GM18870 (cell line): ENCODE measurements around the gene C12orf60.
A peak's percentile ranks its signal among the peaks of the same experiment; 100 is the strongest.

Experiments
- ATAC-seq: cut with Tn5 transposase; IDR thresholded peaks from one replicate; pipeline ENCODE4 v1.9.1; 2021; ENCODE audit warnings: moderate library complexity; ENCODE audit not compliant: unreplicated experiment

Gene C12orf60

DNA sequence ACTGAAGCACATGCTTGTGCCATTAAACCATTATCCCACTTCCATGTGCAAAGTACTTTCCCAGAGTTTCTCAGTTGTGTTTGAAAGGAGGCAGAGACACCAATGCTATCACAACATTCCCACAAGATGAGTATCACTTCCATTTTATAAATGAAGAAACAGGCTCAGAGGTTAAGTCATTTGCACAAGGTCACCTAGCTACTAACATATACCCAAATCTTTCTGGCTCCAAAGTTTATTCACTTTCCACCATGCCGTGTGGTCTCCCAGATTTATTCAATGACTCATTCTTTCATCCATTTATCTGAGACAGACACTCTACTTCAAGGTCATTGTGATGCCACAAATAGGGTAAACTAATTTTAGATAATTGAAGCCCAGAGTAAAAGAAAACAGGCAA lies 30.5 kb downstream of the C12orf60 start:
- no peak for ATAC-seq

- no peak for ATAC-seq
These were observed 31.0 kb downstream of the C12orf60 start for GRCh38 chr12:14834509-14834908.

GRCh38 chr12:14836336-14837210 lies 33.1 kb downstream of the C12orf60 start:
- no peak for ATAC-seq

DNA sequence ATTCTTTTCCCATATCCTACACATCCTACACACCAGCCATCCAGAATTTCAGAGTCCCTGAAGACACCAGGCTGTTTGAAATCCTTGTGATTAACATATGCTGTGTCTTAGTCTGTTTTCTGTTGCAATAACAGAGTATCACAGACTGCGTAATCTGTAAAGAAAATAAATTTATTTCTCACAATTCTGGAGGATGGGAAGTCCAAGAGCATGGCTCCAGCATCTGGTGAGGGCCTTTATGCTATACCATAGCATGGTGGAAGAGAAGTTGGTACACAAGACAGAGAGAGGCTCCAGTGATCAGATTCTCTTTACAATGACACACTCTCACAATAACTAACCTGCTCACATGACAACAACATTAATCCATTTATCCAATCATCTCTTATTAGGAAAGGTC lies 35.8 kb downstream of the C12orf60 start:
- ATAC-seq, result no peak

DNA sequence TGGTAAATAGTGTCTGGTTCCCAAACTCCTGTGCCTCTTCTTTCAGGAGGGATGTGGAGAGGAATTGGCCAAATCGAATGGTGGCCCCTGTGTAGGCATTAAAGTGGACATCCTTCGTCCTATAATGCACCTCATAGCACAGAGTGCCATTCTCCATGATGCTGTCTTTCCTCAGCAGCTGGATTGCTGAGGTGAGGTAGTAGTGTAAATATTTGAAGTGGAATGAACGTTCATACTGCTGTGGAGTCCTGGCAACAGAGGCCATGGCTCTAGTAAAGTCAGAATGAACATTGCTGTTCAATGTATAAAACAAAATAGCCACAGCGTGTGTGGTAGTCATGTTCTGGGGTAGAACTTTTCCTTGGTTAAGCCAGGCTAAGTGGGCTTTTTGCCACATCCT lies 37.1 kb downstream of the C12orf60 start:
- no peak for ATAC-seq

DNA sequence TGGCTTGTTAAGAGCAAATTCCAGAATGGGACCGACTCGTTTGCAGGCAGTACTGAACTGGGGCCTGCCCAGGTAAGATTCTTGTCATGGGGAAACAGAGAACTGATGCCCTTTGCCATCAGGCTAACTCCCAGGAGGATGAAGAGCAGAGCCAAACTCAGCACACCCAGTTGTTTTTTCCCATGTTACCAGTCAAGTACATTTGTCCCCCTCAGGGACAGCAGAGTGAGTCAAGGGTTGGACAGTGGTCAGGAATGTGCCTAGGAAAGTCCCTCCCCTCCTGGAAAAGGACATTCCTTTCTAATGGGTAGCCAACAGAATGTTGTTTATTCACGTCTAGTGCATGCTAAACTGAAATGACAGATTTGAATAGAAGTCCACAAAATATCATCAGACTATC lies 38.3 kb downstream of the C12orf60 start:
- ATAC-seq, result no peak

- no peak for ATAC-seq
These were observed 38.8 kb downstream of the C12orf60 start for GRCh38 chr12:14842315-14842714.

GRCh38 chr12:14843425-14843887 lies 40.0 kb downstream of the C12orf60 start, which contains the start of gene ART4:
Gene ART4 (minus strand): TSS chr12:14843526. CDS start chr12:14843113, 413 bp downstream.
- ATAC-seq, result no peak

- no peak for ATAC-seq
These were observed 40.9 kb downstream of the C12orf60 start for GRCh38 chr12:14844401-14844800.

DNA sequence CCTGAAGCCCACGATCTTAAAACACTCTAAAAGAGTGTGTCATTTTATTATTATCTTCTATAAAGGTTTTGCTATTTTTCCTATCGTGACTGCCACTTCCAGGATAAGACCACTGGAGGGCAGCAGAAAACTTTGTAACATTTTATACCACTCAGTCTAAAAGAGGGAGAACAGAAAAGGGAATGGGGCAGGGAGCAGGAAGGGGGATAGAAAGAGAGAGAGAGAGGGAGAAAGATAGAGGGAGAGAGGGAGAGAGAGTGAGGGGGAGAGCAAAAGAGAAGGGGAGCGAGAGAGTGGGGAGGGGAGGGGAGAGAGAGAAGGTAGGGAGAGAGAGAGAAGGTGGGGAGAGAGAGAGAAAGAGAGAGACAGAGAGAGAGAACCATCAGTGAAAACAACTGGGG lies 41.9 kb downstream of the C12orf60 start:
- ATAC-seq, result no peak

- ATAC-seq, result no peak
These were observed 42.6 kb downstream of the C12orf60 start for GRCh38 chr12:14846042-14846587.

GRCh38 chr12:14846876-14847580 lies 43.6 kb downstream of the C12orf60 start:
- ATAC-seq, result no peak

DNA sequence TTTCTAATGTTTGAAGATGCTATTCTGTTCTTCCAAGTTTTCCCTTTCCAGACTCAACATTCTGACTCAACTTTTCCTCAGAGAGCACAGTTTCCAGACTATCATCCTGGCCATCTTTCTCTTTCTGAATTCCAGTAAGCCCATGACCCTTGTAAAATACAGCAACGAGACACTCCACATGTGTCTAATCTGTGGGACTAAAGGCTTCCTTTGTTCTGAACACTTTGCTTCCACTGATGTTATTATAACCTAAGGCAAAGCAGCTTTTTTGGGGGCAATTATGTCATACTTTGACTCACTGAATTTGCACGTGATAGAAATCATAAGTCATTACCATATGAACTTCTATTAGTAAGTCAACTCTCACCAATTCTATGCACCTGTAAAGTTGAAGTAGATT lies 46.2 kb downstream of the C12orf60 start:
- no peak for ATAC-seq

DNA sequence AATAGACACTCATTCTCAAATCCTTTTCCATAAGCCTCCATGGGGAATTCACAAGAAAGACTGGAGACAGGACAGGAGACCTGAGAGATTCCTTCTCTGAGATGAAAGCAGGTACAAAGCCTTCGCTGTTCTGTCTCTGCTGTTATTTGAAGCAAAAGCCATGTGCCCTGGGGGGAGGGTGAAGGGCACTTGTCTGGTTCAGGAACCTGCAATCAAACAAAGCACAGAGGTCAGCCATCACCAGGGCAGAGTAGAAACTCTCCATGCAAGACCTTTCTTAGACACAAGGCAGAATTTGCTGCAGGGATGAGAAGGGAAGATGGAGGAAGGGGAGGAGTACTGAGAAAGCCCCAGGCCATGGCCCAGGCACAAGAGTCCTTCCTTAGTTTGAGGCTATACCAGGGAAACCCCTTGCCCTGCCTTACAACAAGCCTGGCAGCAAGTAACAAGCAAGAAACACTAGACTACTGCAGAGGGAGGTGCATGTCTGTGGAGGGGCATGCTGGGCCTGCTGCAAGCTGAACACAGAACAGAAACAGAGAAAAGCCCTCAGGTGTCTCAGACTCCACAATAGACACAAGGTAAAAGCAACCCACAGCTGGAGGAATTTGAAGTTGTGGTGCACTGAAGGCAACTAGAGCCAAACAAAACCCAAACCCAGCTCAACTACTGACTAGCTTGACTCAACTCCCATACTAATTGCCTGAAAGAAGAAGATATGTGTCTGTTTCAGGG lies 47.6 kb downstream of the C12orf60 start:
- ATAC-seq, result peak; percentile 71

DNA sequence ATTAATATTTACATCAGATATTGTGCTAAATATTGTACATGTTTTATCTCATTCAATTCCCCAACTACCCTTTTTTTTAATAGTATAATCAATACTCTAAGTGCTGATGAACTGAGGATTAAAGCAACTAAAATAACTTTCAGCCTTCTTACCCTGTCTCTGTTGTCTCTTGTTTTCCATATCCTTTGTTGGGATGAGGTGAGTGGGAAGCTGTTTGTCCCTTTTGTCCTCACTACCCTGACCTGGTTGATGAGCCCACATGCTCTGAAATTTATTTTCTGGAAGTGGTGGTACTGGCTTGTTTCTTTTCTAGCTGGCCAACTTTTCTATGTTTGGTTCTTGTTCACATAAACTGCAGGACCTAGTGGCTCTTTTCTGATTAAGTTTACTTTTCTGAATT lies 49.4 kb downstream of the C12orf60 start:
- no peak for ATAC-seq

- ATAC-seq, result no peak
These were observed 50.5 kb downstream of the C12orf60 start for GRCh38 chr12:14853961-14854360.

DNA sequence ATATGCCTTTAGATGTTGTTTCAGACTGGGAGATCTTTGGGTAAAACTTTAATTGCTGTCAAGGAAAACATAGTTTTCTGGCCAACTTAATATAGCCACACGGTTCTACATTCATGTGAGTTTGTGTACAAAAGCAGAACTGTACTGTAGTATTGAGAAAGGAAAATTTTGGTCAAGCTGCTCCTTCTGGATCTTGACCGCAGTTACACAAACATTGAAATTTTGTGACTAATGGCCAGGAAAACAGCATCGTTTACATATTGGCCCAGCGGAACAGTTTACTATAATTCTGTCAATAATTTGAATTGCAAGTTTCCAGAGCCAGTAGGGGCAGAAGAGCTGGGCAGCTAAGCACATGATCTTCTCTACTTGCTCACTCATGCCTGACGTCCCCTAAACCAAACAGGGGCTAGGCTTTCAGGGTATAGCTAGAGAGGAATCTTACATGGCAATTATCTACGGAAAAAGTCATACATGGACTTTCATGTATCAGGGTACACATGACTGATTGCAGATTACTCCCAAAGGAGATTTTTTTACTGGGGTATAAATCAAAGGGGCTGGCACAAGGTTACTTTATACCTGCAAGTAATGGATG lies 51.2 kb downstream of the C12orf60 start:
- ATAC-seq, result no peak

- no peak for ATAC-seq
These were observed 55.0 kb downstream of the C12orf60 start for GRCh38 chr12:14858513-14858912.

- ATAC-seq, result no peak
These were observed 57.0 kb downstream of the C12orf60 start for GRCh38 chr12:14860490-14860889.

- ATAC-seq, result no peak
These were observed 65.5 kb downstream of the C12orf60 start for GRCh38 chr12:14868916-14869506.
